ENCODE data around the gene HIP1R. TPM values are rescaled to one million over a fixed set of nuclear protein-coding genes. Genes with fewer than 3 reads are reported as not detected.
A peak's percentile ranks its signal among the peaks of the same experiment; 100 is the strongest.

Gene HIP1R
- total and polyA plus RNA-seq, 2 of the 8 experiments (the other 6 are each of a cell fraction or from before 2014, with no cell fraction given), result 11.2 to 14.5 TPM

GRCh38 chr12:122793685-122794106 is 41.6 kb upstream of the HIP1R start:
- H3K36me3 ChIP-seq (ENCODE audit: control insufficient read depth in 2 of 4, insufficient read depth in 4 of 4, low read length in 3 of 4), result no peaks in the 10 kb centered on the region
- no peak overlapping the region for H2BK20ac ChIP-seq (ENCODE audit: low read length)
- CTCF ChIA-PET (ENCODE audit: partially characterized antibody), result interaction anchor here (0.7 to 4.2 kb wide), 48 partner anchors 8 to 669 kb away, joined by 3 to 43 read pairs (median 4); partner anchors contain the start of gene HIP1R
- H2AK5ac ChIP-seq (ENCODE audit: low read depth, low read length), result no peak overlapping the region
- no peaks in the 10 kb centered on the region for H3K9me3 ChIP-seq (ENCODE audit: insufficient read depth in 2 of 2, low read depth in 1 of 2, low read length in 1 of 2)
- peak; percentile 86 for FAIRE-seq
- H3K4me1 ChIP-seq (replicated peaks in 1 of 4; ENCODE audit: control insufficient read depth in 3 of 4, insufficient read depth in 4 of 4, low read length in 3 of 4), result peaks cover 0 to 3% (median 0%) of the 10 kb centered on the region in 4 experiments; a peak in 2 of 7 replicates
- POLR2A ChIA-PET (ENCODE audit: partially characterized antibody), result interaction anchor here (1.2 to 1.4 kb wide), 2 partner anchors 20 to 30 kb away, joined by 3 to 5 read pairs; no protein-coding TSS in a partner anchor
- no peak overlapping the region for H3K4ac ChIP-seq (replicated peaks; ENCODE audit: insufficient read length, low read depth, low read length)
- no peak overlapping the region for H4K8ac ChIP-seq (ENCODE audit: extremely low read depth, insufficient read depth, low read length)
- 57% methylated on average over 10 of the region's 10 CpGs; no CpG with 5 or more reads in 1 of the 2 experiments for WGBS, 2 experiments (ENCODE audit: extremely low coverage in 1 of 2, insufficient coverage in 1 of 2, insufficient read length in 1 of 2, insufficient replicate concordance in 2 of 2, low coverage in 1 of 2, low lambda C conversion rate in 2 of 2, missing lambda C conversion rate in 1 of 2)
- no peak overlapping the region for H2BK15ac ChIP-seq (ENCODE audit: low read length)
- H4K91ac ChIP-seq (replicated peaks; ENCODE audit: insufficient read length, low read length), result no peak overlapping the region
- H3K9ac ChIP-seq (replicated peaks in 1 of 4; ENCODE audit: extremely low read depth in 1 of 4, low read depth in 3 of 4, low read length in 3 of 4), result no peak overlapping the region
- H3K14ac ChIP-seq (ENCODE audit: insufficient read length), result no peak overlapping the region
- no peaks in the 10 kb centered on the region for H4K20me1 ChIP-seq (replicated peaks in 1 of 2; ENCODE audit: control insufficient read depth in 1 of 2, insufficient read depth in 2 of 2, low read length in 2 of 2)
- no peak overlapping the region for H3K18ac ChIP-seq (ENCODE audit: extremely low read depth, low read length)
- no peak overlapping the region for H3K23ac ChIP-seq (ENCODE audit: insufficient read length)
- no peak overlapping the region for H2BK12ac ChIP-seq (ENCODE audit: low read depth, low read length)
- TF ChIP-seq RAD21 (IDR thresholded peaks at IDR 0.05 in 1 of 2, conservative IDR thresholded peaks at IDR 0.05 in 1 of 2; ENCODE audit: low read depth in 2 of 2, low read length in 2 of 2), result peak; percentile 58 to 64
- TF ChIP-seq SAP30 (IDR thresholded peaks at IDR 0.05; ENCODE audit: insufficient read depth, insufficient replicate concordance, low read length), result no peak
- TF ChIP-seq MAFK (IDR thresholded peaks at IDR 0.05; ENCODE audit: low read depth, low read length), result 0 out of 2 replicates have a peak, but pooled peaks have one; percentile 38
- peak in 2 of 3 experiments; percentile 45 to 75; a peak in 2 of 4 replicates for TF ChIP-seq CTCF (IDR thresholded peaks at IDR 0.05; ENCODE audit: control extremely low read depth in 1 of 3, insufficient read depth in 1 of 3, low read depth in 1 of 3, low read length in 3 of 3)
- no peaks in the 10 kb centered on the region for H3K27me3 ChIP-seq (replicated peaks in 1 of 4; ENCODE audit: control insufficient read depth in 3 of 4, extremely low read depth in 1 of 4, insufficient read depth in 3 of 4, low read length in 3 of 4)
- no peak for DNase-seq (ENCODE audit: low read depth in 1 of 2, low spot score in 2 of 2)
- no peaks in the 10 kb centered on the region for H3K23me2 ChIP-seq (ENCODE audit: low read depth, low read length)
- H3K4me3 ChIP-seq (ENCODE audit: extremely low read depth in 1 of 4, insufficient read depth in 2 of 4, low read depth in 3 of 4, low read length in 4 of 4), result no peak overlapping the region
- H2BK120ac ChIP-seq (replicated peaks; ENCODE audit: low read depth, low read length), result no peak overlapping the region
- H3K79me2 ChIP-seq (ENCODE audit: control insufficient read depth in 1 of 2, insufficient read depth in 2 of 2, low read length in 2 of 2), result no peaks in the 10 kb centered on the region
- H3K4me2 ChIP-seq (ENCODE audit: insufficient read depth in 1 of 2, low read depth in 2 of 2, low read length in 2 of 2), result no peak overlapping the region
- no peaks in the 10 kb centered on the region for H3K79me1 ChIP-seq (ENCODE audit: low read depth, low read length)
- H3K56ac ChIP-seq (replicated peaks; ENCODE audit: insufficient read length, low read depth, low read length), result no peak overlapping the region
- no peak overlapping the region for H4K5ac ChIP-seq (ENCODE audit: insufficient read length, low read depth, low read length)
- H3K27ac ChIP-seq (ENCODE audit: low read depth, low read length), result no peak overlapping the region
- no peak overlapping the region for H2BK5ac ChIP-seq (ENCODE audit: low read depth, low read length)
- no peak overlapping the region; the same call in 1 of the 2 replicates for H2AFZ ChIP-seq (ENCODE audit: low read length)
